GM12892 (cell line): ENCODE measurements around the gene IFI30.

Source experiments
- POLR2A ChIP-seq: IDR thresholded peaks from 2 replicates; pipeline ENCODE4 v1.6.1; 2011; ENCODE audit warnings: low read depth, low read length, control low read depth
- POLR2AphosphoS5 ChIP-seq: IDR thresholded peaks from 2 replicates; pipeline ENCODE4 v1.6.1; 2011; ENCODE audit warnings: low read depth, low read length, control low read depth

- no peak for TF ChIP-seq POLR2A
- no peak for TF ChIP-seq POLR2AphosphoS5
Observed at GRCh38 chr19:18135712-18136584, 37.7 kb upstream of the IFI30 start.
